ENCODE results near the gene ZNF550. TPM values are rescaled to one million over a fixed set of nuclear protein-coding genes. Genes with fewer than 3 reads are reported as not detected.
"Not testable (repeated sequence)": the region's sequence is repeated elsewhere in the genome, so short reads cannot be mapped to it uniquely, and the experiment has no call there.

Gene ZNF550
- total RNA-seq, 6 donors from 2014 or later: 4.3 to 11.1 (median 7.4) TPM

DNA sequence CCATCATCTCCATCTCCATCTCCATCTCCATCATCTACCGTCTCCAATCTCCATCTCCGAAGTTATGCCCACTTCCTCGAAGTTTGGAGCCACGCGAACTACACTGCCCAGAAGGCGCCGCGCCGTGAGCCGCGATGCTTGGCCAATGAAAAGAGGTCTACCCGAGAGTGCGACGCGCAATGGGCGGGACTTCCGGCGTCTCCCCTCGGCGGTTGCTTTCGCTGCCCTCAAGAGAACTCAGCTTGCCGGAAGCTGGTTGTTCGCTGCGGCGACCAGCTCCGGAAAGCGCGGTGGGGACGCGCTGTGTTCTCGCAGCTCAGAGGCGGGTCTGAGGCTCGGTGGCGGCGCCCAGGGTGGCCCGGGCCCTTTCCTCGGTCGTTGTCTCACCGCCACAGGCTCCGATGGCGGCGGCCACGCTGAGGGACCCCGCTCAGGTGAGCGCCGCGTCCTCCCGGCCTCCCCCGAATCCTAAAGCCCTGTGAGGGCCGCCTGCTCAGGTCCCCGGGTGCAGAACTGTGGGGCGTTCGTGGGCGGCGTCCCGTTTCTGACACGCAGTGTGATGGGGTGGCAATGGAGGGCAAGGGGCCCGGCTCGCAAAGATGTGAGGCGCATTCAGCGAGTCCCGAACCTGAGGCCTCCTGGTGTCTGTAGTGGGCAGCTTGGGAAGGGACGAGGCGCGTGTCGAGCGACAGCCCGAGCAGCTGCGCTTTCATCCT is 59.8 kb downstream of the ZNF550 start, which contains the start of gene ZNF773:
Gene ZNF773, plus strand, starts transcription at position 259 of the 716 bp plus-strand sequence. Its CDS starts 143 bp downstream, at position 402.
- DNase-seq (peak; percentile 91 to 98), ATAC-seq (ENCODE audit: low FRiP score in 2 of 2) (peak; percentile 98 to 100)
- H3K27me3 ChIP-seq, H3K4me1 ChIP-seq: not testable (repeated sequence)
- Histone ChIP-seq H3K9me3 (peaks cover 0 to 28% (median 20%) of the 10 kb centered on the region in 4 donors), H3K27ac (peak within 1 kb of the TSS; percentile 83 to 92 (median 90)), H3K4me3 (peak within 1 kb of the TSS; percentile 31 to 85 (median 80)), H3K36me3 (peaks cover 0 to 21% (median 3%) of the 10 kb centered on the region in 4 donors)
- 2 to 3% methylated on average over 15 to 36 of the region's 69 CpGs for WGBS, 2 donors
- peak in 3 of 4 donors; percentile 56 to 79 (median 67) for TF ChIP-seq POLR2A (IDR thresholded peaks at IDR 0.05)
- peak; percentile 84 to 92 for TF ChIP-seq POLR2AphosphoS5 (IDR thresholded peaks at IDR 0.05)

DNA sequence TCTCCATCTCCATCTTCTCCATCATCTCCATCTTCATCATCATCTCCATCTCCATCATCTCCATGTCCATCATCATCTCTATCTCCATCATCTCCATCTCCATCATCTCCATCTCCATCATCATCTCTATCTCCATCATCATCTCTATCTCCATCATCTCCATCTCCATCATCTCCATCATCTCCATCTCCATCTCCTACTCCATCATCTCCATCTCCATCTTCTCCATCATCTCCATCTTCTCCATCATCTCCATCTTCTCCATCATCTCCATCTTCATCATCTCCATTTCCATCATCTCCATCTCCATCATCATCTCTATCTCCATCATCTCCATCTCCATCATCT is 60.4 kb downstream of the ZNF550 start:
- not testable (repeated sequence) for H3K27ac ChIP-seq
- H3K36me3 ChIP-seq: peaks cover 0 to 19% (median 4%) of the 10 kb centered on the region in 4 donors
- peak overlapping the region in 1 of 4 donors; percentile 85 for H3K4me3 ChIP-seq

DNA sequence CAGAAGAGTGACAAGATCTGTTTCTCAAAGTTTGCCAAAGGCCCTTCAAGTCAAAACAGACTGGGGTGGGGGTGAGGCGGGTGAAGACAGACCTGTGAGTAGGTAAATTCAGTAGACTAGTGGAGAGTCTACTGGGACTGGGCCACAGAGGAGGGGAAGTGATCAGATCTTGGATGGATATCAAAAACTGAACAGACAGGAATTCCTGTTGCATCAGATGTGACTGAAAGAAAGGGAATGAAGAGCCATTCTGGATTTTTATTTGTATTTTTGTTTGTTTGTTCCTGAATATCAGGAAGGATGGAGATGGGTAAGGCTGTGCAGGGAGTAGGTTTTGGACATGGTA is 71.4 kb downstream of the ZNF550 start:
- Histone ChIP-seq H3K36me3 (peaks cover 9 to 34% (median 23%) of the 10 kb centered on the region in 4 donors), H3K9me3 (peaks cover 0 to 18% (median 11%) of the 10 kb centered on the region in 4 donors), H3K4me3 (peak overlapping the region in 3 of 4 donors; percentile 28 to 98 (median 66))
- H3K4me1 ChIP-seq, DNase-seq, H3K27me3 ChIP-seq, H3K27ac ChIP-seq: not testable (repeated sequence)
- no CpG with 5 or more reads among the region's 1 CpG for WGBS, 2 donors
- peak in 1 of 2 donors; percentile 8 for ATAC-seq (ENCODE audit: low FRiP score in 2 of 2)

More for the DNA sequence above, 60.4 kb downstream of the ZNF550 start:
- H3K27me3 ChIP-seq; H3K4me1 ChIP-seq; DNase-seq; ATAC-seq (ENCODE audit: low FRiP score in 2 of 2): not testable (repeated sequence)
- peaks cover 0 to 33% (median 23%) of the 10 kb centered on the region in 4 donors for H3K9me3 ChIP-seq

DNA sequence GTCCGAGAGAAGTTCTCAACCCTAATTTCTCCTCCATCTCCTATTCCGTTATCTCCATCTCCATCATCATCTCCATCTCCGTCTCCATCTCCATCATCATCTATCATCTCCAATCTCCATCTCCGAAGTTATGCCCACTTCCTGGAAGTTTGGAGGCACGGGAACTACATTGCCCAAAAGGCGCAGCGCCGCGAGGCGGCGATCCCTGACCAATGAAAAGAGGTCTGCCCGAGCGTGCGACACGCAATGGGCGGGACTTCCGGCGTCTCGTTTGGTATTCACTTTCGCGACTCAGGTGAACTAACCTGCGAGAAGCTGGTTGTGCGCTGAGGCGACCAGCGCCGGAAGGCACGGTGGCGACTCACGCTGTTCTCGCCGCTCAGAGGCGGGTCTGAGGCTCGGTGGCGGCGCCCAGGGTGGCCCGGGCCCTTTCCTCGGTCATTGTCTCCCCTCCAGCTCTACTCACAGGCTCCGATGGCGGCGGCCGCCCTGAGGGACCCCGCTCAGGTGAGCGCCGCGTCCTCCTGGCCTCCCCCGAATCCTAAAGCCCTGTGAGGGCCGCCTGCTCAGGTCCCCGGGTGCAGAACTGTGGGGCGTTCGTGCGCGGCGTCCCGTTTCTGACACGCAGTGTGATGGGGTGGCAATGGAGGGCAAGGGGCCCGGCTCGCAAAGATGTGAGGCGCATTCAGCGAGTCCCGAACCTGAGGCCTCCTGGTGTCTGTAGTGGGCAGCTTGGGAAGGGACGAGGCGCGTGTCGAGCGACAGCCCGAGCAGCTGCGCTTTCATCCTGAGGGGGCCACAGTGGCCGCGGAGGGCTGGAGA is 72.0 kb downstream of the ZNF550 start, which contains the start of gene ZNF419:
Gene ZNF419, plus strand, starts transcription at position 274 of the 822 bp plus-strand sequence. Its CDS starts 201 bp downstream, at position 475.
- DNase-seq (peak; percentile 89 to 96), ATAC-seq (ENCODE audit: low FRiP score in 2 of 2) (peak; percentile 94 to 98)
- H3K27ac ChIP-seq: peak within 1 kb of the TSS; percentile 72 to 91 (median 83)
- 2 to 9% methylated on average over 12 to 23 of the region's 69 CpGs for WGBS, 2 donors
- H3K27me3 ChIP-seq, H3K4me1 ChIP-seq: not testable (repeated sequence)
- TF ChIP-seq POLR2AphosphoS5 (IDR thresholded peaks at IDR 0.05) (peak; percentile 77 to 78), POLR2A (IDR thresholded peaks at IDR 0.05) (peak in 3 of 4 donors; percentile 44 to 70 (median 59))
- TF ChIP-seq, protein P1, sequence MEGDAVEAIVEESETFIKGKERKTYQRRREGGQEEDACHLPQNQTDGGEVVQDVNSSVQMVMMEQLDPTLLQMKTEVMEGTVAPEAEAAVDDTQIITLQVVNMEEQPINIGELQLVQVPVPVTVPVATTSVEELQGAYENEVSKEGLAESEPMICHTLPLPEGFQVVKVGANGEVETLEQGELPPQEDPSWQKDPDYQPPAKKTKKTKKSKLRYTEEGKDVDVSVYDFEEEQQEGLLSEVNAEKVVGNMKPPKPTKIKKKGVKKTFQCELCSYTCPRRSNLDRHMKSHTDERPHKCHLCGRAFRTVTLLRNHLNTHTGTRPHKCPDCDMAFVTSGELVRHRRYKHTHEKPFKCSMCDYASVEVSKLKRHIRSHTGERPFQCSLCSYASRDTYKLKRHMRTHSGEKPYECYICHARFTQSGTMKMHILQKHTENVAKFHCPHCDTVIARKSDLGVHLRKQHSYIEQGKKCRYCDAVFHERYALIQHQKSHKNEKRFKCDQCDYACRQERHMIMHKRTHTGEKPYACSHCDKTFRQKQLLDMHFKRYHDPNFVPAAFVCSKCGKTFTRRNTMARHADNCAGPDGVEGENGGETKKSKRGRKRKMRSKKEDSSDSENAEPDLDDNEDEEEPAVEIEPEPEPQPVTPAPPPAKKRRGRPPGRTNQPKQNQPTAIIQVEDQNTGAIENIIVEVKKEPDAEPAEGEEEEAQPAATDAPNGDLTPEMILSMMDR (IDR thresholded peaks at IDR 0.05): peak in 2 of 6 experiments; percentile 11 to 31
- peak within 1 kb of the TSS; percentile 39 to 98 (median 74) for H3K4me3 ChIP-seq
- peaks cover 0 to 12% (median 6%) of the 10 kb centered on the region in 4 donors for H3K9me3 ChIP-seq
- peaks cover 5 to 29% (median 17%) of the 10 kb centered on the region in 4 donors for H3K36me3 ChIP-seq

Other genes with a start within 250 kb of the ZNF550 start
- 10 to 100 TPM in 1 of 6 donors, 1 to 10 TPM in 5; 3.4 to 10.5 (median 6.0) TPM for gene ZNF543, start 239.4 kb downstream of the ZNF550 start, total RNA-seq
- 1 to 10 TPM; 2.1 to 8.8 (median 7.3) TPM for gene ZNF304, start 208.6 kb downstream of the ZNF550 start, total RNA-seq
- gene TRAPPC2B, start 196.3 kb downstream of the ZNF550 start, total RNA-seq: 10 to 100 TPM in 4 of 6 donors, 1 to 10 TPM in 2; 6.2 to 29.3 (median 12.8) TPM
- 1 to 10 TPM in 5 of 6 donors, under 1 TPM in 1; 0.89 to 9.4 (median 3.2) TPM for gene ZNF547, start 196.3 kb downstream of the ZNF550 start, total RNA-seq
- gene ZNF548, start 170.0 kb downstream of the ZNF550 start, total RNA-seq: 10 to 100 TPM; 12.6 to 23.9 (median 17.0) TPM
- gene ZNF17, start 148.7 kb downstream of the ZNF550 start, total RNA-seq: 10 to 100 TPM in 4 of 6 donors, 1 to 10 TPM in 2; 6.9 to 17.8 (median 11.3) TPM
- gene ZNF749, start 124.5 kb downstream of the ZNF550 start, total RNA-seq: 10 to 100 TPM in 2 of 6 donors, 1 to 10 TPM in 4; 6.9 to 16.1 (median 9.0) TPM
- gene VN1R1, start 102.7 kb downstream of the ZNF550 start, total RNA-seq: 1 to 10 TPM in 1 of 6 donors, under 1 TPM in 4, not detected in 1; 0.17 to 2.1 (median 0.91) TPM
- gene ZNF772, start 82.3 kb downstream of the ZNF550 start, total RNA-seq: 10 to 100 TPM in 1 of 6 donors, 1 to 10 TPM in 5; 4.3 to 17.3 (median 6.8) TPM
- 10 to 100 TPM in 3 of 6 donors, 1 to 10 TPM in 3; 7.0 to 20.4 (median 9.7) TPM for gene ZNF419, start 72.1 kb downstream of the ZNF550 start, total RNA-seq
- 10 to 100 TPM in 2 of 6 donors, 1 to 10 TPM in 4; 5.0 to 12.5 (median 8.0) TPM for gene ZNF773, start 59.9 kb downstream of the ZNF550 start, total RNA-seq
- 1 to 10 TPM; 1.8 to 8.4 (median 5.4) TPM for gene ZNF549, start 32.5 kb downstream of the ZNF550 start, total RNA-seq
- gene ZNF416, start 19.0 kb upstream of the ZNF550 start, total RNA-seq: 1 to 10 TPM in 5 of 6 donors, under 1 TPM in 1; 0.55 to 6.1 (median 3.6) TPM
- 1 to 10 TPM in 5 of 6 donors, under 1 TPM in 1; 0.78 to 3.3 (median 2.6) TPM for gene ZIK1, start 24.3 kb upstream of the ZNF550 start, total RNA-seq
- gene ZNF530, start 40.0 kb upstream of the ZNF550 start, total RNA-seq: 1 to 10 TPM; 1.7 to 7.3 (median 3.0) TPM
- 10 to 100 TPM; 11.5 to 18.5 (median 16.1) TPM for gene ZNF134, start 54.4 kb upstream of the ZNF550 start, total RNA-seq
- gene ZNF211, start 73.3 kb upstream of the ZNF550 start, total RNA-seq: 10 to 100 TPM in 3 of 6 donors, 1 to 10 TPM in 3; 7.1 to 16.4 (median 11.0) TPM
- under 1 TPM in 2 of 6 donors, not detected in 4; 0.17 to 0.49 TPM for gene ZSCAN4, start 109.1 kb upstream of the ZNF550 start, total RNA-seq
- gene ZNF551, start 122.1 kb upstream of the ZNF550 start, total RNA-seq: 10 to 100 TPM in 2 of 6 donors, 1 to 10 TPM in 4; 4.3 to 15.4 (median 7.0) TPM
- gene ZNF154, start 149.3 kb upstream of the ZNF550 start, total RNA-seq: 1 to 10 TPM; 1.4 to 7.3 (median 2.4) TPM
- 10 to 100 TPM in 1 of 6 donors, 1 to 10 TPM in 5; 1.8 to 15.7 (median 7.2) TPM for gene ZNF671, start 167.8 kb upstream of the ZNF550 start, total RNA-seq
- gene ZNF776, start 187.0 kb upstream of the ZNF550 start, total RNA-seq: 10 to 100 TPM in 5 of 6 donors, 1 to 10 TPM in 1; 9.7 to 83.8 (median 13.3) TPM
- gene ZNF586, start 209.8 kb upstream of the ZNF550 start, total RNA-seq: 10 to 100 TPM; 13.2 to 30.4 (median 19.6) TPM

Data from upper lobe of left lung (tissue), 6 donors.